ENCODE results near the gene GLTP. TPM values are rescaled to one million over a fixed set of nuclear protein-coding genes. Genes with fewer than 3 reads are reported as not detected.

The GLTP gene
- total RNA-seq, 3 donors from 2014 or later (not counting 1 experiment from before 2014, with no cell fraction given) = 48.6 to 52.8 (median 49.2) TPM

DNA sequence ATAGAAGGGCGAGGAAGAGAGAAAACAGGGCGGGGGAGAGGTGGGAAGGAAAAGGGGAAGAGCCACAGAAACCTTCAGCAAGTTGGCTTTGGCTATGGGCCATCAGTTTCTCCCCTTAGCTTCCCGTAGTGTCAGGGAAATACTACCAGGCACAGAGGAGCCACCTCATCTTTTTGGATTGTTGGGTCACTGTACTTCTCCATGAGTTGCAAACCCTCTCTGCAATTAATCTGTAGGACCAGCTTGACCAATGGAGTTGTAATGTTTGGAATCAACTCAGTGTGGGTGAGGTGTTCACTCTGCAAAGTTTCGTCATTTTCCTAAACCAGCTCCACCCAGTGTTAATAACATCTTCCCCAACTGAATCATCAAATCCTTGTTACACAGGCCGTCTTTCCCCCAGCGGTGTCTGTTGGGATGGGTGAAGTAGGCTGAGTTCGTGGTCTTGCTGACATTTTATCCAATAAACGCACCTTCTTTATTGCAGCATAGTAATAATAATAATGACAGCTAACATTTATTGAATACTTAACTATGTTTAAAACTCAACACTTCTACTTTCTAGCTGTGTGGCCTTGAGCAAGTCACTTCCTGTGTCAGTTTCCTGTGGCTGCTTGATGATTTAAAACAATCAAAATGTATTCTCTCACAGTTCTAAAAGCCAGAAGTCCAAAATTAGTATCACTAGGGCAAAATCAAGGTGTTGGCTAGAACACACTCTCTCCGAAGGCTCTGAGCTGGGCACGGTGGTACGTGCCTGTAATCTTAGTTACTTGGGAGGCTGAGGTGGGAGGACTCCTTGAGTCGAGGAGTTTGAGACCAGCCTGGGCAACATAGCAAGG is 8.1 kb upstream of the GLTP start:
- peaks cover 51% of the 10 kb centered on the region for H3K4me1 ChIP-seq (ENCODE audit: control insufficient read depth, insufficient read depth, low read length)
- intact Hi-C loops (cut with micrococcal nuclease) = loop anchor here (2.0 to 10.0 kb wide), 3 partner anchors 84 to 1546 kb away; partner anchors contain the start of genes ANKRD13A and GIT2

DNA sequence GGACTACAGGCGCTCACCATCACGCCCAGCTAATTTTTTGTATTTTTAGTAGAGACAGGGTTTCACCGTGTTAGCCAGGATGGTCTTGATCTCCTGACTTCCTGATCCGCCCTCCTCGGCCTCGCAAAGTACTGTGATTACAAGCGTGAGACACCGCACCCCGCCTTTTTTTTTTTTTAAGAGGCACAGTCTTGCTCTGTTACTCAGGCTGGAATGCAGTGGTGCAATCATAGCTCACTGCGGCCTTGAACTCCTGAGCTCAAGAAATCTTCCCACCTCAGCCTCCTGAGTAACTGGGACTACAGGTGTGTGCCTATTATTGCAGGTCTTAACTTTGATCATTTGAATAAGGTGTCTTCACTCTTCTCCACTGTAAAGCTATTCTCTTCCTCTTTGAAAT is 5.3 kb upstream of the GLTP start:
- H3K9me3 ChIP-seq (ENCODE audit: control insufficient read depth, insufficient read depth, low read length) = no peaks in the 10 kb centered on the region
- Mint-ChIP-seq H3K9me3 (no peaks in the 10 kb centered on the region), H3K4me3 (no peak overlapping the region), H3K27me3 (ENCODE audit: low read depth in 2 of 2) (no peaks in the 10 kb centered on the region), H3K4me1 (peaks cover 38 to 47% of the 10 kb centered on the region in 2 donors), H3K36me3 (no peaks in the 10 kb centered on the region), H3K27ac (no peak overlapping the region)
- TF ChIP-seq, protein P1, sequence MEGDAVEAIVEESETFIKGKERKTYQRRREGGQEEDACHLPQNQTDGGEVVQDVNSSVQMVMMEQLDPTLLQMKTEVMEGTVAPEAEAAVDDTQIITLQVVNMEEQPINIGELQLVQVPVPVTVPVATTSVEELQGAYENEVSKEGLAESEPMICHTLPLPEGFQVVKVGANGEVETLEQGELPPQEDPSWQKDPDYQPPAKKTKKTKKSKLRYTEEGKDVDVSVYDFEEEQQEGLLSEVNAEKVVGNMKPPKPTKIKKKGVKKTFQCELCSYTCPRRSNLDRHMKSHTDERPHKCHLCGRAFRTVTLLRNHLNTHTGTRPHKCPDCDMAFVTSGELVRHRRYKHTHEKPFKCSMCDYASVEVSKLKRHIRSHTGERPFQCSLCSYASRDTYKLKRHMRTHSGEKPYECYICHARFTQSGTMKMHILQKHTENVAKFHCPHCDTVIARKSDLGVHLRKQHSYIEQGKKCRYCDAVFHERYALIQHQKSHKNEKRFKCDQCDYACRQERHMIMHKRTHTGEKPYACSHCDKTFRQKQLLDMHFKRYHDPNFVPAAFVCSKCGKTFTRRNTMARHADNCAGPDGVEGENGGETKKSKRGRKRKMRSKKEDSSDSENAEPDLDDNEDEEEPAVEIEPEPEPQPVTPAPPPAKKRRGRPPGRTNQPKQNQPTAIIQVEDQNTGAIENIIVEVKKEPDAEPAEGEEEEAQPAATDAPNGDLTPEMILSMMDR (IDR thresholded peaks at IDR 0.05) = no peak
- intact Hi-C loops (cut with micrococcal nuclease) = loop anchor here (10.0 kb wide), 2 partner anchors 109 to 1549 kb away; partner anchors contain the start of genes ANKRD13A and GIT2
- H3K36me3 ChIP-seq (ENCODE audit: control insufficient read depth, insufficient read depth, low read length) = no peaks in the 10 kb centered on the region
- WGBS (ENCODE audit: insufficient coverage) = 88% methylated on average over 9 of the region's 10 CpGs
- no peaks in the 10 kb centered on the region for H3K27me3 ChIP-seq (ENCODE audit: control insufficient read depth, insufficient read depth, low read length)
- no peak overlapping the region for H3K4me3 ChIP-seq (ENCODE audit: low read length)
- H3K4me1 ChIP-seq (ENCODE audit: control insufficient read depth, insufficient read depth, low read length) = peaks cover 40% of the 10 kb centered on the region
- H3K27ac ChIP-seq (ENCODE audit: low read length) = no peak overlapping the region
- ATAC-seq (no peak), DNase-seq (no peak)

More for the DNA sequence above, 8.1 kb upstream of the GLTP start:
- H3K9me3 Mint-ChIP-seq = no peaks in the 10 kb centered on the region
- Histone ChIP-seq H3K4me3 (ENCODE audit: low read length) (no peak overlapping the region), H3K27me3 (ENCODE audit: control insufficient read depth, insufficient read depth, low read length) (no peaks in the 10 kb centered on the region), H3K36me3 (ENCODE audit: control insufficient read depth, insufficient read depth, low read length) (no peaks in the 10 kb centered on the region), H3K9me3 (ENCODE audit: control insufficient read depth, insufficient read depth, low read length) (no peaks in the 10 kb centered on the region), H3K27ac (ENCODE audit: low read length) (peak overlapping the region; percentile 92)
- peak overlapping the region; percentile 97 to 99 for H3K27ac Mint-ChIP-seq
- peaks cover 46 to 54% of the 10 kb centered on the region in 2 donors for H3K4me1 Mint-ChIP-seq
- WGBS (ENCODE audit: insufficient coverage) = 20% methylated on average over 7 of the region's 12 CpGs
- DNase-seq (peak; percentile 37 to 66), ATAC-seq (peak; percentile 71 to 84 (median 83))
- peak overlapping the region; percentile 93 for H3K4me3 Mint-ChIP-seq
- H3K36me3 Mint-ChIP-seq = no peaks in the 10 kb centered on the region
- no peaks in the 10 kb centered on the region for H3K27me3 Mint-ChIP-seq (ENCODE audit: low read depth in 2 of 2)
- TF ChIP-seq, protein P1 (IDR thresholded peaks at IDR 0.05) = no peak

DNA sequence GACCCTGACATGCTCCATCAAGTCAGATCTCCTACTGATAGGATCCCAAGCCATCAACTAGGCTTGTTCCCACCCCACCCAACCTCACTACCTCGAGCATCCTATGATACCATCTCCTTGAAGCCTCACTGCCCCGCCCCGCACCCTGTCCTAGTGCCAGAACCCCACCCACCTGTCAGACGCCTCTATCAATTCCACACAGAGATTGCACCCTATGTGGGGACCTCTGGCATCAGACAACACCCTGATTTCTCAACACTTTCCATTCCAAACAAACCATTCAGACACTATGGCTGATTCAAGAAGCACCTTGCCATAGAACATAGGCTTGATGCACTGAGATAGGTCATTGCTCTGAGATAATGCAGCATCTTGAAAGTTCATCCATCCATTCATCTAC is 3.1 kb upstream of the GLTP start:
- Histone ChIP-seq H3K9me3 (ENCODE audit: control insufficient read depth, insufficient read depth, low read length) (no peaks in the 10 kb centered on the region), H3K4me1 (ENCODE audit: control insufficient read depth, insufficient read depth, low read length) (peaks cover 39% of the 10 kb centered on the region), H3K27me3 (ENCODE audit: control insufficient read depth, insufficient read depth, low read length) (no peaks in the 10 kb centered on the region), H3K4me3 (ENCODE audit: low read length) (no peak overlapping the region), H3K36me3 (ENCODE audit: control insufficient read depth, insufficient read depth, low read length) (no peaks in the 10 kb centered on the region), H3K27ac (ENCODE audit: low read length) (no peak overlapping the region)
- no peak overlapping the region for H3K4me3 Mint-ChIP-seq
- peaks cover 39 to 48% of the 10 kb centered on the region in 2 donors for H3K4me1 Mint-ChIP-seq
- no peaks in the 10 kb centered on the region for H3K9me3 Mint-ChIP-seq
- no peaks in the 10 kb centered on the region for H3K27me3 Mint-ChIP-seq (ENCODE audit: low read depth in 2 of 2)
- H3K27ac Mint-ChIP-seq = no peak overlapping the region
- ATAC-seq (no peak), DNase-seq (no peak)
- intact Hi-C loops (cut with micrococcal nuclease) = loop anchor here (10.0 kb wide), 2 partner anchors 111 to 1551 kb away; partner anchors contain the start of genes ANKRD13A and GIT2
- TF ChIP-seq, protein P1 (IDR thresholded peaks at IDR 0.05) = no peak
- WGBS (ENCODE audit: insufficient coverage) = 78% methylated on average over 4 of the region's 4 CpGs
- H3K36me3 Mint-ChIP-seq = no peaks in the 10 kb centered on the region

Data from natural killer cell (primary cell).